CD4-positive, alpha-beta T cell treated with Interleukin-6 at 100 ng/mL for 8 hours (primary cell): ENCODE measurements around the gene DTYMK.

Experiments used
- DNase-seq: peaks from one replicate; pipeline ENCODE4 v3.0.0-alpha.2; 2020; ENCODE audit warnings: mixed read lengths, low spot score

The DTYMK gene, protein sequence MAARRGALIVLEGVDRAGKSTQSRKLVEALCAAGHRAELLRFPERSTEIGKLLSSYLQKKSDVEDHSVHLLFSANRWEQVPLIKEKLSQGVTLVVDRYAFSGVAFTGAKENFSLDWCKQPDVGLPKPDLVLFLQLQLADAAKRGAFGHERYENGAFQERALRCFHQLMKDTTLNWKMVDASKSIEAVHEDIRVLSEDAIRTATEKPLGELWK

GRCh38 chr2:241686650-241687425, at the start of gene DTYMK:
Gene DTYMK (minus strand): TSS chr2:241686815. CDS start chr2:241686783, 32 bp downstream.
- DNase-seq, result peak; percentile 95

- no peak for DNase-seq
These were observed 49.5 kb upstream of the DTYMK start for GRCh38 chr2:241736111-241736510.

GRCh38 chr2:241734467-241735208, 48.0 kb upstream of the DTYMK start, which contains the start of gene D2HGDH:
Gene D2HGDH (plus strand): TSS chr2:241734630. CDS start chr2:241735225, 595 bp downstream.
- peak; percentile 92 for DNase-seq

DNA sequence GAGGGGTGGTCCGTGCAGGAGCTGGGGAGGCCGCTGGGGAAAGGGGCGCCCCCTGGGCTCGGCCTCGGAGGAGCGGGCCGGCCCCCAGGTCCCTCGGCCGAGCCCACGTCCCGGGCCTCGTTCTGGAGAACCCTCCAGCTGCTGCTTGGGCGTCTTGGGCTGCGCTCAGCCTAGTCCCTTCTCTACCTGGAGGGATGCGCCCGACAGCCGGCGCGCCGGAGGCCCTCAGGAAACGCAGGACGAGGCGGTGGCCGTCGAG, 47.5 kb upstream of the DTYMK start:
- DNase-seq, result no peak

- no peak for DNase-seq
These were observed 47.0 kb upstream of the DTYMK start for GRCh38 chr2:241733391-241734207.

DNA sequence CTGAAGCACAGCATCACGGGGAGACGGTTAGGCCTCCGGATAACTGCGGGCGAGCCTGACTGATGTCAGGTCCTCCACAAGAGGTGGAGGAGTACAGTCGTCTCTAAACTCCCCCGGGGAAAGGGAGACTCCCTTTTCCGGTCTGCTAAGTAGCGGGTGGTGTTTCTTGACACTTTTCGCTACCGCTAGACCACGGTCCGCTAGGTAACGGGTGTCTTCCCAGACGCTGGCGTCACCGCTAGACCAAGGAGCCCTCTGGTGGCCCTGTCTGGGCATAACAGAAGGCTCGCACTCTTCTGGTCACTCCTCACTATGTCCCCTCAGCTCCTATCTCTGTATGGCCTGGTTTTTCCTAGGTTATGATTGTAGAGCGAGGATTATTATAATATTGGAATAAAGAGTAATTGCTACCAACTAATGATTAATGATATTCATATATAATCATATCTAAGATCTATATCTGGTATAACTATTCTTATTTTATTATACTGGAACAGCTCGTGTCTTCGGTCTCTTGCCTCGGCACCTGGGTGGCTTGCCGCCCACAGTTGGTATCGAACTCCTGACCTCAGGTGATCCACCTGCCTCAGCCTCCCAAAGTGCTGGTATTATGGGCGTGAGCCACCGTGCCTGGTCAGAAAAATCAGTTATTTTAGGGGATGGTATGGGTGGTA, 46.0 kb upstream of the DTYMK start:
- peak; percentile 24 for DNase-seq

DNA sequence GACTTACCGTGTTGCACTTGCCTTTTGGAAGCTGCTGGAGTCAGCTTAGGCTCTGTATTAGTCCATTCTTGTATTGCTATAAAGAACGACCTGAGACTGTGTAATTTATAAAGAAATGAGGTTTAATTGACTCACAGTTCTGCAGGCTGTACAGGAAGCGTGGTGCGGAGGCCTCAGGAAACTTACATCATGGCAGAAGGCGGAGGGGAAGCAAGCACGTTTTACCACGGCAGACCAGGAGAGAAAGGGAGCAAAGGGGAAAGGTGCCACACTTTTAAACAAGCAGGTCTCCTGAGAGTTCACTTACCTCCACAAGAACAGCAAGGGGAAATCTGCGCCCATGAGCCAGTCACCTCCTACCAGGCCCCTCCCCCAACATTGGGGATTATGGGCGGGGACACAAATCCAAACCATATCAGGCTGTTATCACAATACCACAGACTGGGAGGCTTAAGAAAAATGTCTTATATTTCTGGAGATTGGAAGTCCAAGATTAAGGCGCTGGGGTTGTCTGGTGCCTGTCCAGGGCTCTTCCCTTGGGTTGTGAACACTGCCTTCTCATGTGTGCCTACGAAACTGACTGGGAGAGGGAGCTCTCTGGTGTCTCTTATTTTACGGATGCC, 44.2 kb upstream of the DTYMK start:
- no peak for DNase-seq

GRCh38 chr2:241729868-241730267, 43.3 kb upstream of the DTYMK start:
- no peak for DNase-seq

DNA sequence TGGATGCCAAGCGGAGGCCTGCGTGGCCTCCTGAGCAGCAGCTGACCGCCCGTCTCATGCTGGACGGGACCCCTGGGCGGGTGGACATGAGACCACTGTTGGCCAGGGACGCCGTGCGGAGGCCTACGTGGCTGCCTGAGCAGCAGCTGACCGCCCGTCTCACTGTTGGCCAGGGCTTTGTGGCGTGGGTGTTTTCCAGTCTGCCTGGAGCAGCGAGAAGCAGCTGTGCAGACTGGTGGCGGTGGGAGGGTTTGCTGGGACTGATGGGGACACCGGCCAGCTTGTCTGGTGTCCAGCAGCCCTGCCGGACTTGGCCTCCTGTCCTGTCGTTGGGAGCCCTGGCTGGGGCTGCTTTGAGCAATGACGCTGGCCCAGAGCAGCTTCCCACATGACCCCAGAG, 42.0 kb upstream of the DTYMK start:
- DNase-seq, result no peak

DNA sequence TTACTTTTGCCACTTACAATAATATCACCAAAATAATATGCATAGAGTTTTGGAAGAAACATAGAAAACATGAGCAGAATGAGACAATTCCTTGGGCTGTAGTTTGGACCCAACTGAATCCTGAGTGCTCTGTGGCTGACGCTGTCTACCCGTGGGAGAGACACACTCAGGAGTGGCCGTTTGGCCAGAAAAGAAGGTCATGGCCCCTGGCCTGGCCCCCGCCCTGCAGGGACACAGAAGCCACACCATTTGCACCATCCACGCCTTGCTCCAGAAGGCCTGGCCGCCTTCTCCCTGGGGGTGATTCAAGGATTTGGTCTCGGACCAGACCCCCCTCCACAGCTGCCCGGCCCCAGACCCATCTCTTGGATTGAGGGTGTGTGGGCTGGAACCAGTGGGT, 41.4 kb upstream of the DTYMK start:
- no peak for DNase-seq

DNA sequence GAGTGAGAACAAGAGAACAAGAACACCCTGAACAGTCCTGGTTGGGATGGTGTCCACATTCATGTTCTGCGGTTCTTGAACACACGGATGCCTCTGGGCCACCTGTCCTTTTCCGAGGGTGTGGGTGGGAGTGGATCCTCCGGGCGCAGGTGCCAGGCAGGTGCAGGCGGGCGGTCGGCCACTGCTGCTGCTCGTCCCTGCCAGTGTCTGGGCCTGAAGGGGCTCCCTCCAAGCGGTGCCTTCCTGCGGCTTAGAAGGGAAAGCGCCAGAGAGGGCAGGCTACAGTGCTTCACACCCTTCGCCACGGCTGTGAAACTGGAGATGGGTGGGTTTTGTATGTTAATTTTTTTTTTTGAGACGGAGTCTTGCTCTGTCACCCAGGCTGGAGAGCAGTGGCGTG, 39.8 kb upstream of the DTYMK start:
- no peak for DNase-seq

- no peak for DNase-seq
These were observed 38.6 kb upstream of the DTYMK start for GRCh38 chr2:241724975-241725870.

- DNase-seq, result no peak
These were observed 37.8 kb upstream of the DTYMK start for GRCh38 chr2:241724259-241724974.

DNA sequence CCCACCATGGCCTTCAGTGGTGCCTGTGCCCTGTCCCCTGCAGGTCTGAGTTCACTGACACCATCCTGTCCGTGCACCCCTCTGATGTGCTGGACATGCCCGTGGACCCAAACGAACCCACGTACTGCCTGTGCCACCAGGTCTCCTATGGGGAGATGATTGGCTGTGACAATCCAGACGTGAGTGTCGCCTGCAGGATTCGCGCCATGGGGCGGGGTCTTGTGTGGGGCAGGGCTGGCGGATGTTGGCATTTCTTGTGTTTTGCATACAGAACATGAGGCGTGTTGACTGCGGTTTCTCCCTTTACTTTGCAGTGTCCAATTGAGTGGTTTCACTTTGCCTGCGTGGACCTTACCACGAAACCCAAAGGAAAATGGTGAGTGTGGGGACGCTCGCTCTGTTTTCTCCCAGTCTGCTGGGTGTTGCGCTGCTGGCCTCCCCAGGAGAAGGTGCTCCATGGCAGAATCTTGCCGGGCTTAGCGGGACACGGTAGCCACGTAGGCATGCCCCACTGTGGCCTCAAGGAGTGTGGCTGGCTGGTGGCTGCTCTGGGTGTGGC, 36.4 kb upstream of the DTYMK start:
- no peak for DNase-seq

DNA sequence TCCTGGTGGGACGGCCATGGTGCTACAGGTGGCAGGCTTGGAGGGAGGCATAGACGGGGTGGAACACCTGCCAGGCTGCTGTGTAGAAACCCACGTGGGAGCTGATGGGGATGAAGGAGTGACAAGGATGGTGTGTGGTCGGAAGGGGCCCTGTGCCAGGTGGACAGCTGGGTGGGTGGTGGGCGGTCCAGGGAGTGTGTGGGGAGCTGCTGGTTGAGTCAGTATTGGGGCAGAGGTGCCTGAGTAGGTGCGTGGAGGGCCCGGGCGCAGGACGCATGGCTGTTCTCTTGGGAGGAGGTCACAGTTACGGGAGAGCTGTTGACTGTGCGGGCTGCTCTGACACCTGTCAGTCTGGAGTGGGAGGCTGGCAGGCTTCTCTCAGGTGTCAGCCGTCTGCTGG, 35.2 kb upstream of the DTYMK start:
- DNase-seq, result no peak

DNA sequence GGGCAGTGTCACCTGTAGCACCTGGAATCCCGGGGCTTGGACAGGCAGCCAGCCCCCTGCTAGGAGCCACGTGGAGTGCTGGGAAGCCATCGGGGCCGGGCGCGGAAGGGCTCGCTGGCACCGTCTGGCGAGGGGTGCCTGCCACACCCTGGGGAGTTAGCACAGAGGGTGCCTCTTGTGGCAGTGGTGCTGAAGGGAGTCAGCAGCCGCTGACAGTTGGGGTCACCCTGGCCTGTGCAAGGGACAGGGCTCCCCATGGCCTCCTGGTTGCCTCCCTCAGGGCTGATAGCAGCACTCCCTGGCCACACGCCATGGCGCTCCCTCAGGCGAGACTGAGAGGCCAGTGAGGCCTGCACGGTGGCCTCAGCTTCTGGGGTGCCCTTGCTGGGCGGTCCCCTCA, 33.9 kb upstream of the DTYMK start:
- no peak for DNase-seq

GRCh38 chr2:241720099-241720498, 33.5 kb upstream of the DTYMK start:
- no peak for DNase-seq

DNA sequence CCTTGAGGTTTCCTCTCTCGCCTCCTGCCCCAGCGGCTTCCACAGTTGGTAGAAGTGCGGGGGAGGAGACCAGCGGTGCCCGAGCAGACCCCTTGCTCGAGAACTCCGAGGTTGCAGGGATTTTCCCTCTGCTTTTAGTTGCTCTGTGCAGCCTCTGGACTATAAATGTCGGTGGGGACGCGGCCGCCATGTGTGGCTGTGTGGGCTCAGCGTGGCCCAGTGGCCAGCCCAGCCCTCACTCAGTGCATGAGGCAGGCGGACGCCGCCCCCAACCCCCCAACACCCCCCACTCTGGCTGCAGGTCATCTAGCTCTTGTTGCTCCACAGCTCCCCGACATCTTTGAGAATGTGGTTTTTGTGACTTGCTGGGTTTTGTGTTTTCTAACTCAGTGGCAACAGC, 32.5 kb upstream of the DTYMK start:
- DNase-seq, result no peak

GRCh38 chr2:241708879-241709278, 22.3 kb upstream of the DTYMK start:
- DNase-seq, result no peak
